GM23338 (cell line): ENCODE measurements around the gene EXO1. TPM values are rescaled to one million over a fixed set of nuclear protein-coding genes. Genes with fewer than 3 reads are reported as not detected.

Source experiments
- EZH2 ChIP-seq: fragments of 200-600 bp; sonication (generic); IDR thresholded peaks from one replicate; pipeline ENCODE4 v1.8.0; 2017; ENCODE audit warnings: antibody characterized with exemption, mild to moderate bottlenecking, low read depth; ENCODE audit not compliant: unreplicated experiment
- JUNB ChIP-seq: IDR thresholded peaks from one replicate; pipeline ENCODE4 v1.6.1; 2016; ENCODE audit warnings: antibody characterized with exemption; ENCODE audit not compliant: unreplicated experiment
- NANOG ChIP-seq: IDR thresholded peaks from 2 replicates; pipeline ENCODE4 v1.6.1; 2016; ENCODE audit warnings: antibody characterized with exemption, borderline replicate concordance
- POLR2AphosphoS5 ChIP-seq: IDR thresholded peaks from 2 replicates; pipeline ENCODE4 v1.6.1; 2016; ENCODE audit warnings: antibody characterized with exemption, low read depth
- REST ChIP-seq: IDR thresholded peaks from one replicate; pipeline ENCODE4 v1.6.1; 2018; ENCODE audit warnings: antibody characterized with exemption; ENCODE audit not compliant: unreplicated experiment
- STAT1 ChIP-seq: IDR thresholded peaks from one replicate; pipeline ENCODE4 v1.6.1; 2016; ENCODE audit warnings: antibody characterized with exemption; ENCODE audit not compliant: unreplicated experiment
- ZNF114 ChIP-seq: fragments of 250-450 bp; sonication (Bioruptor Pico); IDR thresholded peaks from 2 replicates; pipeline ENCODE4 v1.5.0; 2020; ENCODE audit warnings: mild to moderate bottlenecking, moderate library complexity
- ZNF462 ChIP-seq: fragments of 250-450 bp; sonication (Bioruptor Pico); IDR thresholded peaks from 2 replicates; pipeline ENCODE4 v1.5.0; 2020; ENCODE audit warnings: mild to moderate bottlenecking, moderate library complexity
- polyA plus RNA-seq: library from polyadenylated mRNA; unstranded; fragments of >200 nt; fragmentation: Nextera tagmentation; extraction: Ambion mirVana; gene quantifications from 2 replicates; pipeline ENCODE4 v1.2.1, GENCODE V29; 2016
- total RNA-seq: library from RNA; depleted of rRNA; stranded (reverse); fragments of >200 nt; shearing (Covaris generic); gene quantifications from 2 replicates; pipeline ENCODE4 v1.2.3, GENCODE V29; 2014

EXO1 gene
- total and polyA plus RNA-seq, 2 experiments from 2014 or later, result 16.2 to 34.0 TPM

- TF ChIP-seq ZNF462 (CRISPR knock-in tag) (no peak), EZH2 (no peak), ZNF114 (CRISPR knock-in tag) (no peak), STAT1 (no peak), JUNB (no peak), NANOG (no peak), POLR2AphosphoS5 (no peak), REST (no peak)
Measured at GRCh38 chr1:241847540-241847795, 536 bp upstream of the EXO1 start (continued).
